Activated naive CD4-positive, alpha-beta T cell treated with anti-CD3 and anti-CD28 coated beads, Interleukin-2, amount 10 ng/mL, durations not matched to agents 7 days and 5 days (primary cell): ENCODE measurements around the gene FAM184A.

Experiments
- CTCF ChIA-PET: fragments of 350-600 bp; sonication (Branson Sonifier 250); formaldehyde crosslinking; loops from one replicate; lab custom pipeline; 2021; ENCODE audit warnings: antibody characterized with exemption; lab: Charles Lee
- DNase-seq: peaks from one replicate; pipeline ENCODE4 v3.0.0-alpha.2; 2020
- H3K27ac Mint-ChIP-seq: one replicate; pipeline ENCODE4 v1.8.0; 2021; ENCODE audit warnings: mild to moderate bottlenecking, moderate library complexity, mixed read lengths
- H3K27me3 Mint-ChIP-seq: one replicate; pipeline ENCODE4 v1.8.0; 2021; ENCODE audit warnings: mild to moderate bottlenecking, mixed read lengths
- H3K36me3 Mint-ChIP-seq: one replicate; pipeline ENCODE4 v1.8.0; 2021; ENCODE audit warnings: mixed read lengths
- H3K4me1 Mint-ChIP-seq: one replicate; pipeline ENCODE4 v1.8.0; 2021; ENCODE audit warnings: mixed read lengths
- H3K4me3 Mint-ChIP-seq: one replicate; pipeline ENCODE4 v1.8.0; 2021; ENCODE audit warnings: mild to moderate bottlenecking, moderate library complexity, mixed read lengths
- H3K9me3 Mint-ChIP-seq: one replicate; pipeline ENCODE4 v1.8.0; 2021; ENCODE audit warnings: mixed read lengths

Gene FAM184A

DNA sequence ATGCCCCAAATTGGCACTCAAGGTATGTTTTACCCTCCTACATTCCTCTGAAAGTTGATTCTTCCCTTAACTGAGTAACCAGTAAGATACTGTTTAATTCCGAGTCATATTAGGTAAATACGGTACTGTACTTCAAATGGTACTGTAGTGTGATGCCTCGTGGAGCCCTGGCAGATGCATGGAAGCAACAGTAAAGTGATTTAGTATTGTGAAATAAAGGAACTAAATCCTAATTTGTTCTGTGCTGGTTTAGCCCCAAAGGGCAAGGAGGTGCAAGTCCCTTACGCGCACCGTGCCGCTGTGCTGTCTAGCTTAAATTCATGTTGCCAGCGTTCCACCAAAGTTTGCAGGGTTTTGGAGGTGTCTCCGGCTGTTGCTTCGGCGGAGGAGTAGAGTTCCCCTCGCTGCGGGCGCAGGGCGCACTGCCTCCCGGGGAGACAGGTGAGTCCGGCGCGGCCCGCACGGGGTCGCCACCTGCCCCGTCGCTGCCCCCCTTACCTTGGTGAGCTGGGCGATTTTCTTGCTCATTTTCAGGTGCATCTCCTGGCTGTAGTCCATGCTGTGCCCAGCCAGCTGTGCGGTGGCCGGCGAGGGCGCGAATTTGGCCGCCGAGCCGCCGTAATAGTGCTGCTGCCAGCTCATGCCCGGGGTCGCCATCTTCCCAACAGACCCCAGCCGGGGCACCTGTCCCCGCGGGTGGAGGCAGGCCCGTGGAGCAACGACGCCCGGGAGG is 655 bp downstream of the FAM184A start:
- peak; percentile 71 for DNase-seq
- Mint-ChIP-seq H3K36me3 (peaks cover 2% of the 10 kb centered on the region), H3K4me1 (peaks cover 46% of the 10 kb centered on the region), H3K27me3 (peaks cover 8% of the 10 kb centered on the region), H3K27ac (peak overlapping the region; percentile 81), H3K4me3 (peak overlapping the region; percentile 70), H3K9me3 (peaks cover 5% of the 10 kb centered on the region)
- CTCF ChIA-PET = interaction anchor here (0.8 to 1.6 kb wide), 7 partner anchors 12 to 513 kb away, joined by 3 to 9 read pairs (median 4); no protein-coding TSS in a partner anchor

- Mint-ChIP-seq H3K36me3 (peaks cover 2% of the 10 kb centered on the region), H3K9me3 (peaks cover 4% of the 10 kb centered on the region), H3K4me1 (peaks cover 46% of the 10 kb centered on the region), H3K27ac (peak overlapping the region; percentile 81), H3K4me3 (peak overlapping the region; percentile 70), H3K27me3 (peaks cover 8% of the 10 kb centered on the region)
- CTCF ChIA-PET = interaction anchor here (0.8 to 1.6 kb wide), 6 partner anchors 12 to 512 kb away, joined by 3 to 9 read pairs (median 4); no protein-coding TSS in a partner anchor
- DNase-seq = no peak
Measured at GRCh38 chr6:119077391-119077642, 1.1 kb downstream of the FAM184A start.

- Mint-ChIP-seq H3K9me3 (no peaks in the 10 kb centered on the region), H3K36me3 (peaks cover 2% of the 10 kb centered on the region), H3K4me3 (peak overlapping the region; percentile 70), H3K27me3 (peaks cover 8% of the 10 kb centered on the region), H3K4me1 (peaks cover 46% of the 10 kb centered on the region), H3K27ac (peak overlapping the region; percentile 81)
- no peak for DNase-seq
- CTCF ChIA-PET = interaction anchor here (0.8 to 1.6 kb wide), 6 partner anchors 13 to 512 kb away, joined by 3 to 9 read pairs (median 4); no protein-coding TSS in a partner anchor
Measured at GRCh38 chr6:119076576-119077390, 1.7 kb downstream of the FAM184A start.

DNA sequence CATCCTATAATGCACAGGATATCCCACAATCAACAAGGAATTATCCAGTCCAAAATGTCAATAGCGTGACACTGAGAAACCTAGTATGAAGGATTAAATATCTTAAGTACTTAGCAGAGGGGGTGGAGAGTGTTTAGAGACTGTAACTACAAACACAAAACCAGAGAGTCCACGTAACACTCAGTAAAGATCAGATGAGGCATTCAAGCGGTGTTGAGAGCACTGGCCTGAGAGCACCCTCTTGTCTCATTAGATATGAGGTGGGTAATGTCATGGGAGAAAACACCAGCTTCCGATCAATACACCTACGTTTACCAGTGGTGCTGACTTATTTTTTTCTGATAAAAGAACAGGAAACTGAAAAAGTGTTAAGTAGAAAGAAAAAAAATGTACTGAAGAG is 2.3 kb downstream of the FAM184A start:
- Mint-ChIP-seq H3K36me3 (peaks cover 2% of the 10 kb centered on the region), H3K27ac (peak overlapping the region; percentile 81), H3K4me3 (peak overlapping the region; percentile 70), H3K27me3 (peaks cover 8% of the 10 kb centered on the region), H3K9me3 (no peaks in the 10 kb centered on the region), H3K4me1 (peaks cover 46% of the 10 kb centered on the region)
- CTCF ChIA-PET = interaction anchor here (1.0 kb wide), 1 partner anchor 34 kb away, joined by 5 read pairs; no protein-coding TSS in a partner anchor
- DNase-seq = no peak

GRCh38 chr6:119075200-119075981 is 3.1 kb downstream of the FAM184A start:
- peak overlapping the region; percentile 70 for H3K4me3 Mint-ChIP-seq
- peaks cover 8% of the 10 kb centered on the region for H3K27me3 Mint-ChIP-seq
- H3K36me3 Mint-ChIP-seq = peaks cover 2% of the 10 kb centered on the region
- no peak overlapping the region for H3K27ac Mint-ChIP-seq
- CTCF ChIA-PET = interaction anchor here (1.0 to 1.2 kb wide), 2 partner anchors 35 to 179 kb away, joined by 3 to 5 read pairs; no protein-coding TSS in a partner anchor
- no peak for DNase-seq
- no peaks in the 10 kb centered on the region for H3K9me3 Mint-ChIP-seq
- peaks cover 46% of the 10 kb centered on the region for H3K4me1 Mint-ChIP-seq

- CTCF ChIA-PET = interaction anchor here (1.5 to 1.6 kb wide), 2 partner anchors 20 to 109 kb away, joined by 4 to 6 read pairs; no protein-coding TSS in a partner anchor
- Mint-ChIP-seq H3K27me3 (no peaks in the 10 kb centered on the region), H3K27ac (no peak overlapping the region), H3K4me3 (no peak overlapping the region), H3K4me1 (peaks cover 37% of the 10 kb centered on the region), H3K36me3 (peaks cover 2% of the 10 kb centered on the region), H3K9me3 (no peaks in the 10 kb centered on the region)
- no peak for DNase-seq
Measured at GRCh38 chr6:119073307-119074051, 5.0 kb downstream of the FAM184A start.

DNA sequence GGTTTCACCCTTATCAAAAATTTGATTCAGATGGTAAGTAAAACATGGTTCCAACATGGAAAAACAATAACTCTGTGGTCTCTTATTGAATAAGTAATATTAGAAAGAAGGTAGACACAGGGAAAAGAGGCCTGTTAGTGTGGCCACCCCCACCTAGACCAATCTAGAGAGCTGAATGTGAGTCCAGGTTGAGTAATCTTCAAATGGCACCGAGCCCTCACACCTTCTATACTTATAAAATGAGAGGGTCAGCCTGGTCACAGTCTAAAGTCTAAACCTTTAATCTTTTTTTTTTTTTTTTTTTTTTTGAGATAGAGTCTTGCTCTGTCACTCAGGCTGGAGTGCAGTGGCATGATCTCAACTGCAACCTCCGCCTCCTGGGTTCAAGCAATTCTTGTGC is 6.9 kb downstream of the FAM184A start:
- no peak for DNase-seq
- Mint-ChIP-seq H3K27ac (no peak overlapping the region), H3K4me1 (peaks cover 26% of the 10 kb centered on the region), H3K36me3 (peaks cover 2% of the 10 kb centered on the region), H3K9me3 (no peaks in the 10 kb centered on the region), H3K27me3 (no peaks in the 10 kb centered on the region), H3K4me3 (no peak overlapping the region)
- CTCF ChIA-PET = no interaction called here

- H3K4me1 Mint-ChIP-seq = no peaks in the 10 kb centered on the region
- no peak for DNase-seq
- H3K9me3 Mint-ChIP-seq = no peaks in the 10 kb centered on the region
- no peak overlapping the region for H3K27ac Mint-ChIP-seq
- CTCF ChIA-PET = no interaction called here
- H3K36me3 Mint-ChIP-seq = no peaks in the 10 kb centered on the region
- no peak overlapping the region for H3K4me3 Mint-ChIP-seq
- H3K27me3 Mint-ChIP-seq = no peaks in the 10 kb centered on the region
Measured at GRCh38 chr6:119067091-119067490, 11.4 kb downstream of the FAM184A start.

GRCh38 chr6:119066517-119066916 is 11.9 kb downstream of the FAM184A start:
- DNase-seq = no peak
- Mint-ChIP-seq H3K9me3 (no peaks in the 10 kb centered on the region), H3K27me3 (no peaks in the 10 kb centered on the region), H3K36me3 (no peaks in the 10 kb centered on the region), H3K4me3 (no peak overlapping the region), H3K4me1 (no peaks in the 10 kb centered on the region), H3K27ac (no peak overlapping the region)
- CTCF ChIA-PET = no interaction called here

DNA sequence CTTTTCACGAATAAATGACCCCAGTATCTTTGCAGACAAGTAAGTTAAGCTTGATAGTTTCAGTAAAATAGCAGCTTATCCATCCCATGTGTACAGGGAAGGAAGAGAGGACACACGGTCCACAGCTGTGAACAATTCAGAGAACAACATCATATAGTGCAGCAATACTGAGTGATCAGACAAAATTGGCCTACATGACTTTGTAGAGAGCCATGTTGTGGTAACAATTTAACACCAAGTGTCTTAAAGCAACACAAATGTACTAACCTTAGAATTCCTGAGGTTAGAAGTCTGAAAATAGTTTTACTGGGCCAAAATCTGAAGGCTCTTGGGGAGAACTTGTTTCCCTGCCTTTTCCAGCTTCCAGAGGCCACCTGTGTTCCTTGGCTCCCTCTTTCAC is 12.5 kb downstream of the FAM184A start:
- no peaks in the 10 kb centered on the region for H3K27me3 Mint-ChIP-seq
- DNase-seq = no peak
- CTCF ChIA-PET = no interaction called here
- no peak overlapping the region for H3K27ac Mint-ChIP-seq
- no peak overlapping the region for H3K4me3 Mint-ChIP-seq
- no peaks in the 10 kb centered on the region for H3K4me1 Mint-ChIP-seq
- H3K36me3 Mint-ChIP-seq = no peaks in the 10 kb centered on the region
- H3K9me3 Mint-ChIP-seq = no peaks in the 10 kb centered on the region

DNA sequence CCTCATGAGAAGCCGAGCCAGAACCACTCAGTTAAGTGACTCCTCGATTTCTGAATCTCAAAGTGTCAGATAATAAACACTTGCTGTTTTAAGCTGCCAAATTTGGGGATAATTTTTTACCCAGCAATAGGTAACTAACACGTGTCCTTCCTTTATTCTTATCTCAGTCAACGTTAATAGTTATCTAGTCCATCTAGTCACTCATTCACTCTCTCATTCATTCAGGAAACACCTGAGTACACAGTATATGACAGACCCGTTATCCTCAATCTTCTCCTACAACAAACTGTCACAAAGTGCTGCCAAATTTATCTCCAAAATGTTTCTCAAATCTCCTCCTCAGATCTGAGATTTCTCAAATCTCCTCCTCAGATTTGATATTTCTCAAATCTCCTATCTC is 13.1 kb downstream of the FAM184A start:
- Mint-ChIP-seq H3K27ac (no peak overlapping the region), H3K4me3 (no peak overlapping the region), H3K9me3 (no peaks in the 10 kb centered on the region), H3K4me1 (no peaks in the 10 kb centered on the region), H3K27me3 (no peaks in the 10 kb centered on the region), H3K36me3 (no peaks in the 10 kb centered on the region)
- DNase-seq = no peak
- CTCF ChIA-PET = no interaction called here

DNA sequence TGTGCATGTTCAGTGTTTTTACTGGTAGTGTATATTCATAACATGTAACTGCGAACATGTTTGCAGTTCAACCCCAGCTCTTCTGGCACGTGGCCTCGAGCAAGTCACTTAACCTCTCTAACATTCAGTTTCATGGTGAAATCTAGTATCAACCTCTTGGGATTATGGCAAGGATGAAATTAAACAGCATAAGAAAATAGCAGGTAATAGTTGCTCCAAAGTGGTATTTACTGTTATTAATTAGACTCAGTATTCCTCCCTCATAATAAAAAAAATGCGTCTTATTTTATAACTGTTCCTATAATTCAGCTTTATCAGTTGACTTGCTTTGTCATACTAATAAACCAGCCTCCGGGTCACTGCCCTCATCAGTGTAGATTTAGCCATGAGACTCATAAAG is 15.0 kb downstream of the FAM184A start:
- no peaks in the 10 kb centered on the region for H3K9me3 Mint-ChIP-seq
- no peak overlapping the region for H3K4me3 Mint-ChIP-seq
- no peaks in the 10 kb centered on the region for H3K36me3 Mint-ChIP-seq
- no peak overlapping the region for H3K27ac Mint-ChIP-seq
- H3K4me1 Mint-ChIP-seq = no peaks in the 10 kb centered on the region
- no peak for DNase-seq
- CTCF ChIA-PET = no interaction called here
- H3K27me3 Mint-ChIP-seq = no peaks in the 10 kb centered on the region

DNA sequence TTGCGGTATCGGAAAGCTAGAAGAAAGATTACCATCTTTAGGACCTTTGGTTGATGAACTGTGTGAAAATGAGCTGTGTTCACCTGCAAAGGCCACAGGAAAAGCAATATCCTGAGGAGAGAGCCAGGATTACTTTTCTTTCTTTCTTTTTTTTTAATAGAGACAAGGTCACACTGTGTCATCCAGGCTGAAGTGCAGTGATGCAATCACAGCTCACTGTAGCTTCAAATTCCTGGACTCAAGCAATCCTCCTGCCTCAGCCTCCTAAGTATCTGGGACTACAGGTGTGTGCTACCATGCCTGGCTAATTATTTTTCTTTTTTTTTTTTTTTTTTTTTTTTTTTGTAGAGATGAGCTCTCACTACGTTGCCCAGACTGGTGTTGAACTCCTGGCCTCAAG is 17.2 kb downstream of the FAM184A start:
- H3K27me3 Mint-ChIP-seq = no peaks in the 10 kb centered on the region
- H3K36me3 Mint-ChIP-seq = no peaks in the 10 kb centered on the region
- DNase-seq = no peak
- H3K9me3 Mint-ChIP-seq = no peaks in the 10 kb centered on the region
- no peak overlapping the region for H3K27ac Mint-ChIP-seq
- H3K4me1 Mint-ChIP-seq = no peaks in the 10 kb centered on the region
- no peak overlapping the region for H3K4me3 Mint-ChIP-seq
- CTCF ChIA-PET = interaction anchor here (1.5 kb wide), 1 partner anchor 55 kb away, joined by 3 read pairs; no protein-coding TSS in a partner anchor
